SK-N-SH (cell line): ENCODE results near the gene TAS2R30. TPM values are rescaled to one million over a fixed set of nuclear protein-coding genes. Genes with fewer than 3 reads are reported as not detected.

Source experiments
- CTCF ChIA-PET: fragments of 300-600, 350-600 bp; formaldehyde crosslinking; extraction: SDS; loops from one replicate; lab custom pipeline; 2021; lab: Yijun Ruan, JAX
- POLR2A ChIA-PET: fragments of 350-600 bp; sonication (Branson Sonifier 250); formaldehyde crosslinking; extraction: SDS; loops from one replicate; lab custom pipeline; 2020; ENCODE audit warnings: antibody characterized with exemption, inconsistent platforms; lab: Yijun Ruan, JAX
- DNase-seq: peaks from one replicate; pipeline ENCODE4 v3.0.0; 2012
- H2AFZ ChIP-seq: fragments of 200-600 bp; sonication (generic); 2 replicates; pipeline ENCODE4 v1.8.1; 2016; ENCODE audit warnings: antibody characterized with exemption, mild to moderate bottlenecking, low read depth
- H3F3A ChIP-seq: fragments of 200-600 bp; sonication (generic); replicated peaks from 2 replicates; pipeline ENCODE3; 2016; ENCODE audit warnings: antibody characterized with exemption, mild to moderate bottlenecking; ENCODE audit not compliant: insufficient read depth
- H3K27ac ChIP-seq, 2 experiments: fragments of 200-500 bp in 1 of 2; fragments of 200-600 bp in 1 of 2; sonication (Bioruptor generic) in 1 of 2; sonication (generic), shearing (Covaris generic) in 1 of 2; 2 replicates each; pipeline versions ENCODE4 v1.5.1 to v1.6.1; 2014 to 2016; ENCODE audit warnings: low read depth in 2 of 2, inconsistent platforms in 1 of 2, low read length in 1 of 2, mild to moderate bottlenecking in 1 of 2, mixed read lengths in 1 of 2
- H3K27me3 ChIP-seq: fragments of 200-600 bp; sonication (generic), shearing (Covaris generic); 2 replicates; pipeline ENCODE4 v1.6.1; 2016; ENCODE audit warnings: mixed run types; ENCODE audit not compliant: insufficient read depth
- H3K36me3 ChIP-seq, 2 experiments: fragments of 200-500 bp in 1 of 2; fragments of 200-600 bp in 1 of 2; sonication (Bioruptor generic) in 1 of 2; sonication (generic) in 1 of 2; replicated peaks in 1 of 2; 2 replicates each; pipeline versions ENCODE3 to v1.5.1; 2014 to 2016; ENCODE audit warnings: low read length in 1 of 2, mild to moderate bottlenecking in 1 of 2; ENCODE audit not compliant: insufficient read depth in 2 of 2, control insufficient read depth in 1 of 2
- H3K4me1 ChIP-seq, 2 experiments: fragments of 200-500 bp in 1 of 2; fragments of 200-600 bp in 1 of 2; sonication (Bioruptor generic) in 1 of 2; sonication (generic), shearing (Covaris generic) in 1 of 2; 2 replicates each; pipeline versions ENCODE4 v1.5.1 to v1.6.1; 2014 to 2016; ENCODE audit warnings: low read depth in 1 of 2, low read length in 1 of 2, mixed run types in 1 of 2; ENCODE audit not compliant: insufficient read depth in 2 of 2, control insufficient read depth in 1 of 2
- H3K4me2 ChIP-seq: fragments of 200-600 bp; sonication (generic), shearing (Covaris generic); 2 replicates; pipeline ENCODE4 v1.6.1; 2017; ENCODE audit warnings: mixed run types
- H3K4me3 ChIP-seq, 2 experiments: fragments of 200-500 bp in 1 of 2; fragments of 200-600 bp in 1 of 2; sonication (Bioruptor generic) in 1 of 2; sonication (generic), shearing (Covaris generic) in 1 of 2; 2 replicates each; pipeline versions ENCODE4 v1.5.1 to v1.8.1; 2014 to 2016; ENCODE audit warnings: low read depth in 2 of 2, inconsistent platforms in 1 of 2, low read length in 1 of 2, mild to moderate bottlenecking in 1 of 2, mixed read lengths in 1 of 2, moderate library complexity in 1 of 2
- H3K79me2 ChIP-seq: fragments of 200-600 bp; sonication (generic); 2 replicates; pipeline ENCODE4 v1.8.1; 2017; ENCODE audit warnings: mild to moderate bottlenecking; ENCODE audit not compliant: insufficient read depth
- H3K9ac ChIP-seq: fragments of 200-600 bp; sonication (generic); 2 replicates; pipeline ENCODE4 v1.6.1; 2017; ENCODE audit warnings: mixed run types
- H3K9me2 ChIP-seq: fragments of 200-600 bp; sonication (generic); 2 replicates; pipeline ENCODE4 v1.6.1; 2017; ENCODE audit warnings: mixed run types
- H3K9me3 ChIP-seq: fragments of 200-600 bp; sonication (generic); 2 replicates; pipeline ENCODE4 v1.6.1; 2017; ENCODE audit warnings: mixed run types, mild to moderate bottlenecking, moderate library complexity
- H4K20me1 ChIP-seq: fragments of 200-600 bp; sonication (generic); 2 replicates; pipeline ENCODE4 v1.6.1; 2017; ENCODE audit warnings: mild to moderate bottlenecking, mixed run types; ENCODE audit not compliant: insufficient read depth
- CHD2 ChIP-seq: fragments of 150-350 bp; IDR thresholded peaks from 2 replicates; pipeline ENCODE4 v1.6.1; 2018; ENCODE audit warnings: low read length; ENCODE audit not compliant: partially characterized antibody
- CTCF ChIP-seq: fragments of 200-600 bp; sonication (generic); IDR thresholded peaks from 2 replicates; pipeline ENCODE4 v1.6.1; 2017; ENCODE audit warnings: antibody characterized with exemption, mild to moderate bottlenecking, moderate library complexity
- ELF1 ChIP-seq: IDR thresholded peaks from 2 replicates; pipeline ENCODE4 v1.4.0; 2012
- EP300 ChIP-seq, 2 experiments: IDR thresholded peaks; 2 replicates each; pipeline versions ENCODE4 v1.4.0 to v1.6.1; 2012; ENCODE audit warnings: borderline replicate concordance in 1 of 2, low read depth in 1 of 2, low read length in 1 of 2
- EZH2phosphoT487 ChIP-seq: fragments of 200-600 bp; sonication (generic); IDR thresholded peaks from 2 replicates; pipeline ENCODE4 v1.6.1; 2017; ENCODE audit warnings: low read depth, mixed run types, mild to moderate bottlenecking, antibody characterized with exemption, moderate library complexity, borderline replicate concordance
- FOSL2 ChIP-seq: IDR thresholded peaks from 2 replicates; pipeline ENCODE4 v1.4.0; 2012; ENCODE audit warnings: low read depth, mild to moderate bottlenecking, moderate library complexity, borderline replicate concordance
- FOXJ3 ChIP-seq: sonication (generic); formaldehyde crosslinking; IDR thresholded peaks from 2 replicates; pipeline ENCODE4 v1.5.1; 2020; ENCODE audit warnings: mild to moderate bottlenecking, missing genetic modification reagents
- FOXM1 ChIP-seq: IDR thresholded peaks from 2 replicates; pipeline ENCODE4 v1.4.0; 2012; ENCODE audit warnings: low read depth, mild to moderate bottlenecking
- GABPA ChIP-seq: IDR thresholded peaks from 2 replicates; pipeline ENCODE4 v1.4.0; 2012; ENCODE audit warnings: low read depth, mild to moderate bottlenecking
- JUND ChIP-seq: IDR thresholded peaks from 2 replicates; pipeline ENCODE4 v1.4.0; 2012
- MAX ChIP-seq: IDR thresholded peaks from 2 replicates; pipeline ENCODE4 v1.4.0; 2012; ENCODE audit warnings: low read depth
- MXI1 ChIP-seq: IDR thresholded peaks from 2 replicates; pipeline ENCODE4 v1.6.1; 2012; ENCODE audit warnings: mild to moderate bottlenecking, low read depth, low read length, improper control_type of control experiment
- NFIC ChIP-seq: IDR thresholded peaks from 2 replicates; pipeline ENCODE4 v1.4.0; 2012; ENCODE audit warnings: borderline replicate concordance
- PBX3 ChIP-seq: IDR thresholded peaks from 2 replicates; pipeline ENCODE4; 2012
- POLR2AphosphoS5 ChIP-seq: IDR thresholded peaks from 2 replicates; pipeline ENCODE4 v1.6.1; 2012; ENCODE audit warnings: low read depth, low read length
- RXRA ChIP-seq: IDR thresholded peaks from 2 replicates; pipeline ENCODE4 v1.4.0; 2012; ENCODE audit warnings: low read depth, mild to moderate bottlenecking, borderline replicate concordance
- SIN3A ChIP-seq: IDR thresholded peaks from 2 replicates; pipeline ENCODE4 v1.6.1; 2012; ENCODE audit warnings: low read depth, mild to moderate bottlenecking, low read length, moderate library complexity, borderline replicate concordance
- TAF1 ChIP-seq: IDR thresholded peaks from 2 replicates; pipeline ENCODE4 v1.6.1; 2012; ENCODE audit warnings: low read depth, mild to moderate bottlenecking, low read length, moderate library complexity, borderline replicate concordance
- TCF12 ChIP-seq: IDR thresholded peaks from 2 replicates; pipeline ENCODE4 v1.4.0; 2012
- YY1 ChIP-seq: IDR thresholded peaks from 2 replicates; pipeline ENCODE4 v1.4.0; 2012; ENCODE audit warnings: low read depth, mild to moderate bottlenecking
- ZBTB33 ChIP-seq: IDR thresholded peaks from 2 replicates; pipeline ENCODE4 v1.4.0; 2012; ENCODE audit warnings: low read depth, borderline replicate concordance
- WGBS: methylation state at CpG from one replicate; pipeline ENCODE4 v1.1.6; 2017; ENCODE audit warnings: low lambda C conversion rate; 5-methylcytosine and 5-hydroxymethylcytosine counted together
- polyA plus RNA-seq, 3 experiments: library from polyadenylated mRNA; depleted of rRNA; stranded (reverse); fragments of >200 nt; gene quantifications; 2 replicates each; pipeline ENCODE4 v1.2.3, GENCODE V29; 2012

TAS2R30 gene
- polyA plus RNA-seq, 1 of the 3 experiments (the other 2 are of a cell fraction): 0.05 TPM

GRCh38 chr12:11171145-11171968 lies 36.9 kb upstream of the TAS2R30 start, which contains the start of gene SMIM10L1:
TSS of gene SMIM10L1 (plus strand) at chr12:11171194. CDS start at chr12:11171357, 163 bp downstream.
- no peaks in the 10 kb centered on the region for H3K9me3 ChIP-seq
- peak; percentile 89 for DNase-seq
- H3K27ac ChIP-seq: peak within 1 kb of the TSS; percentile 76 to 98
- CTCF ChIA-PET: interaction anchor here (0.6 to 1.1 kb wide), 6 partner anchors 9 to 432 kb away, joined by 3 read pairs; no protein-coding TSS in a partner anchor
- H3K4me1 ChIP-seq: peaks cover 17 to 23% of the 10 kb centered on the region in 2 experiments; a peak in 3 of 4 replicates
- peak; percentile 94 for TF ChIP-seq YY1
- TF ChIP-seq SIN3A: peak; percentile 95; the same call in 1 of the 2 replicates
- no peak for TF ChIP-seq EZH2phosphoT487
- TF ChIP-seq MXI1: no peak; the same call in 1 of the 2 replicates
- TF ChIP-seq MAX: peak; percentile 30; the same call in 1 of the 2 replicates
- TF ChIP-seq POLR2AphosphoS5: peak; percentile 83
- peak; percentile 45 for TF ChIP-seq GABPA
- peak; percentile 98 for TF ChIP-seq ZBTB33
- no peak; the same call in 1 of the 2 replicates for TF ChIP-seq NFIC
- TF ChIP-seq TAF1: peak; percentile 82
- no peak for TF ChIP-seq EP300 (IDR thresholded peaks at IDR 0.05; ENCODE audit: borderline replicate concordance in 1 of 2, low read depth in 1 of 2, low read length in 1 of 2)
- peak; percentile 11; the same call in 1 of the 2 replicates for TF ChIP-seq FOSL2
- no peak for TF ChIP-seq JUND
- no peak for TF ChIP-seq TCF12
- 0 out of 2 replicates have a peak, but pooled peaks have one; percentile 44 for TF ChIP-seq FOXM1
- TF ChIP-seq FOXJ3 (CRISPR knock-in tag): no peak
- 0 out of 2 replicates have a peak, but pooled peaks have one; percentile 16 for TF ChIP-seq CTCF
- TF ChIP-seq CHD2: peak; percentile 99
- 0 out of 2 replicates have a peak, but pooled peaks have one; percentile 25 for TF ChIP-seq ELF1
- TF ChIP-seq PBX3: no peak
- no peak for TF ChIP-seq RXRA
- TF ChIP-seq, all 33 proteins: peak for 12
- Histone ChIP-seq H3F3A (peaks cover 3% of the 10 kb centered on the region), H3K4me2 (peak within 1 kb of the TSS; percentile 79), H3K4me3 (peak within 1 kb of the TSS; percentile 67 to 94), H3K9ac (peak within 1 kb of the TSS; percentile 73), H3K9me2 (no peaks in the 10 kb centered on the region), H3K79me2 (peaks cover 92% of the 10 kb centered on the region), H4K20me1 (peaks cover 21% of the 10 kb centered on the region; the same call in 1 of the 2 replicates), H3K36me3 (peaks cover 15 to 23% of the 10 kb centered on the region in 2 experiments), H2AFZ (peak within 1 kb of the TSS; percentile 90), H3K27me3 (no peaks in the 10 kb centered on the region)
- WGBS: under 1% methylated on average over 36 of the region's 70 CpGs
- POLR2A ChIA-PET: interaction anchor here (0.6 to 1.9 kb wide), 9 partner anchors 9 to 557 kb away, joined by 3 to 7 read pairs (median 3); partner anchors contain the start of gene TAS2R20
